Liver (tissue), 9 donors: ENCODE measurements around the gene CELA1. TPM values are rescaled to one million over a fixed set of nuclear protein-coding genes. Genes with fewer than 3 reads are reported as not detected.

Experiments
- DNase-seq: peaks from one replicate; pipeline ENCODE4 v3.0.0-alpha.2; 2017; ENCODE audit warnings: low spot score
- H3K27ac ChIP-seq, 2 donors: one replicate each; pipeline ENCODE4 v1.7.0; 2013; ENCODE audit warnings: inconsistent platforms in 2 of 2, low read length in 2 of 2, control low read depth in 1 of 2, low read depth in 1 of 2, mild to moderate bottlenecking in 1 of 2
- H3K27me3 ChIP-seq, 4 donors: one replicate each; pipeline versions ENCODE4 v1.6.1 to v1.7.0; 2013; ENCODE audit warnings: low read length in 3 of 4, inconsistent platforms in 1 of 4, mild to moderate bottlenecking in 1 of 4, moderate library complexity in 1 of 4; ENCODE audit not compliant: control insufficient read depth in 4 of 4, insufficient read depth in 4 of 4
- H3K36me3 ChIP-seq, 4 donors: one replicate each; pipeline versions ENCODE4 v1.6.1 to v1.7.0; 2013; ENCODE audit warnings: low read length in 3 of 4, mild to moderate bottlenecking in 3 of 4, low read depth in 1 of 4, moderate library complexity in 1 of 4; ENCODE audit not compliant: control insufficient read depth in 4 of 4, insufficient read depth in 3 of 4
- H3K4me1 ChIP-seq, 4 donors: one replicate each; pipeline versions ENCODE4 v1.6.1 to v1.7.0; 2013; ENCODE audit warnings: low read length in 3 of 4, mild to moderate bottlenecking in 3 of 4, moderate library complexity in 1 of 4; ENCODE audit not compliant: control insufficient read depth in 4 of 4, insufficient read depth in 4 of 4
- H3K4me3 ChIP-seq, 3 donors: one replicate each; pipeline versions ENCODE4 v1.6.1 to v1.7.0; 2013; ENCODE audit warnings: low read length in 3 of 3, control low read depth in 1 of 3, low read depth in 1 of 3, mild to moderate bottlenecking in 1 of 3
- H3K9ac ChIP-seq, 2 donors: one replicate each; pipeline ENCODE4 v1.7.0; 2013; ENCODE audit warnings: low read length in 2 of 2, mild to moderate bottlenecking in 2 of 2, moderate library complexity in 2 of 2, control low read depth in 1 of 2, low read depth in 1 of 2
- H3K9me3 ChIP-seq, 4 donors: one replicate each; pipeline versions ENCODE4 v1.6.1 to v1.7.0; 2013; ENCODE audit warnings: low read length in 3 of 4; ENCODE audit not compliant: control insufficient read depth in 4 of 4
- EGR1 ChIP-seq, 2 donors: IDR thresholded peaks; 2 replicates each; pipeline ENCODE4 v1.6.1; 2016 to 2018; ENCODE audit warnings: antibody characterized with exemption in 2 of 2, low read depth in 2 of 2
- FOXA1 ChIP-seq: IDR thresholded peaks from 2 replicates; pipeline ENCODE4 v1.6.1; 2016; ENCODE audit warnings: antibody characterized with exemption
- GABPA ChIP-seq, 2 donors: IDR thresholded peaks in 1 of 2; conservative IDR thresholded peaks in 1 of 2; 2 replicates each; pipeline ENCODE4 v1.6.1; 2016; ENCODE audit warnings: antibody characterized with exemption in 2 of 2, mild to moderate bottlenecking in 1 of 2, moderate library complexity in 1 of 2
- HNF4A ChIP-seq, 2 donors: conservative IDR thresholded peaks; 2 replicates each; pipeline ENCODE4 v1.6.1; 2016; ENCODE audit warnings: antibody characterized with exemption in 2 of 2, mild to moderate bottlenecking in 2 of 2
- HNF4G ChIP-seq: IDR thresholded peaks from 2 replicates; pipeline ENCODE4 v1.6.1; 2016; ENCODE audit warnings: antibody characterized with exemption
- JUND ChIP-seq, 2 donors: IDR thresholded peaks; 2 replicates each; pipeline ENCODE4 v1.6.1; 2016; ENCODE audit warnings: antibody characterized with exemption in 2 of 2
- NR2F2 ChIP-seq: IDR thresholded peaks from 2 replicates; pipeline ENCODE4 v1.6.1; 2016; ENCODE audit warnings: antibody characterized with exemption
- RAD21 ChIP-seq, 2 donors: IDR thresholded peaks; 2 replicates each; pipeline ENCODE4 v1.6.1; 2016; ENCODE audit warnings: antibody characterized with exemption in 2 of 2, mild to moderate bottlenecking in 2 of 2
- RXRA ChIP-seq, 2 donors: IDR thresholded peaks; 2 replicates each; pipeline ENCODE4 v1.6.1; 2017 to 2018; ENCODE audit warnings: antibody characterized with exemption in 2 of 2, mild to moderate bottlenecking in 1 of 2
- SP1 ChIP-seq: IDR thresholded peaks from 2 replicates; pipeline ENCODE4 v1.6.1; 2018; ENCODE audit warnings: antibody characterized with exemption, mild to moderate bottlenecking
- TAF1 ChIP-seq: conservative IDR thresholded peaks from 2 replicates; pipeline ENCODE4 v1.6.1; 2016; ENCODE audit warnings: antibody characterized with exemption, mild to moderate bottlenecking
- YY1 ChIP-seq: IDR thresholded peaks from 2 replicates; pipeline ENCODE4 v1.6.1; 2016; ENCODE audit warnings: antibody characterized with exemption, mild to moderate bottlenecking
- WGBS: extraction: QIAGEN DNeasy Blood & Tissue Kit; methylation state at CpG from one replicate; pipeline ENCODE4 v1.1.7; 2013; 5-methylcytosine and 5-hydroxymethylcytosine counted together
- polyA plus RNA-seq, 2 donors: library from polyadenylated mRNA; stranded (reverse) in 1 of 2; unstranded in 1 of 2; fragments of 200-250 nt in 1 of 2; fragments of >200 nt in 1 of 2; fragmentation: Nextera tagmentation in 1 of 2; extraction: Ambion mirVana in 1 of 2; gene quantifications; one replicate each; pipeline versions ENCODE4 v1.2.1 to v1.2.3, GENCODE V29; 2013 to 2015
- total RNA-seq, 2 donors: library from RNA; depleted of rRNA; stranded (reverse); fragments of >200 nt; gene quantifications; one replicate each; pipeline ENCODE4 v1.2.3, GENCODE V29; 2014
- TF ChIP-seq, protein P1 (sequence below): IDR thresholded peaks from 2 replicates; pipeline ENCODE4 v1.6.1; 2016; ENCODE audit warnings: antibody characterized with exemption
- TF ChIP-seq, protein P2 (sequence below): fragments of 150-350 bp; IDR thresholded peaks from 2 replicates; pipeline ENCODE4 v1.5.1; 2017; ENCODE audit warnings: improper control_type of control experiment, low read depth, low read length; ENCODE audit not compliant: missing input control
- TF ChIP-seq, protein P3 (sequence below): IDR thresholded peaks from 2 replicates; pipeline ENCODE4 v1.6.1; 2016; ENCODE audit warnings: antibody characterized with exemption, mild to moderate bottlenecking
- TF ChIP-seq, protein P4 (sequence below): IDR thresholded peaks from 2 replicates; pipeline ENCODE4 v1.6.1; 2016; ENCODE audit warnings: antibody characterized with exemption
- donor health status: healthy.
- donor health status: healthy.
- donor health status: healthy.
- donor health status: healthy.
- donor health status: healthy.

Gene CELA1
- total and polyA plus RNA-seq, 4 donors, result not detected

DNA sequence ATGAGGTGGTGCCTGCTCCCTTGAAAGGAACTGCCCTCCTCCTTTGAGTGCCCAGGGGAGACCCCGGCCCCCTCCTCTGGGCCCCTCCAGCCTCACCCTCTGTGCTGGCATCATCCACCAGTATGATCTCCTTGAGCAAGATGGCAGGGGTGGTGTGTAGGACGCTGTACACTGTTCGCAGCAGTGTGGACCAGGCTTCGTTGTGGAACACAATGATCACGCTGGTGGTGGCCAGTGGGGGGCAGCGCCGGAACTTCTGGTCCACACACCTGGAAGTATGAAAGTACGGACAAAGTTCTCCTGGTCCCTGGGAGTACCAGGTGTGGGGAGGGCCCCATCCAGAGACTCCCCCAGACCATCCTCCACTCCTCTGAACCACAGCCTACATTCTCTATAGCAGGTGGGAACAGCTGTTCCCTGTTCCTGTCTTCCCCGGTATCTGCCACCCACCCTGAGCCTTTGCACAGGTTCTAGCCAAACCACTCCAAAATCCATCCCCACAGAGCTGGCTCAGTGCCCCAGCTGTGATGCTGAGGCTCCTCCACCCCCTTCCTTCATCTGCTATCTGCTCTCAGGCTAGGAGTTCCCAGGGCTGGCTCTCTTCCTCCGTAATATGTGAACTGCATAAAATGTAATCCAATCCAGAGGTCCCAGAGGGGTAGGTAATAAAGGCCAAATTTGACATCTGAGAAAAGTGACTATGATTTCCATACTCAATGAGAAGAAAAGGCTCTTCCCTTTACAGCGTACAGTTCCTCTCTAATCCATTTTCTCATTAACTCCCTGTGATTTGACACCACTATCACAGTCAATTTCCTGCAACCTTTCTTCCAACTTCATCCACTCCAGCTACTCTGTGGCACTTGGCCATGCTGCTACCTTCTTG, 30.9 kb upstream of the CELA1 start:
- no peak for DNase-seq
- no peaks in the 10 kb centered on the region for H3K9me3 ChIP-seq
- H3K27me3 ChIP-seq, result no peaks in the 10 kb centered on the region
- H3K36me3 ChIP-seq, result no peaks in the 10 kb centered on the region
- no peak for TF ChIP-seq HNF4A (conservative IDR thresholded peaks at IDR 0.05)
- TF ChIP-seq RXRA (IDR thresholded peaks at IDR 0.05), result no peak
- TF ChIP-seq EGR1 (IDR thresholded peaks at IDR 0.05; ENCODE audit: low read depth in 2 of 2), result no peak
- TF ChIP-seq, protein P1, sequence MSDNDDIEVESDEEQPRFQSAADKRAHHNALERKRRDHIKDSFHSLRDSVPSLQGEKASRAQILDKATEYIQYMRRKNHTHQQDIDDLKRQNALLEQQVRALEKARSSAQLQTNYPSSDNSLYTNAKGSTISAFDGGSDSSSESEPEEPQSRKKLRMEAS, result no peak
- no peak for TF ChIP-seq RAD21 (IDR thresholded peaks at IDR 0.05)
- no peak for TF ChIP-seq FOXA1
- no peak for TF ChIP-seq NR2F2
- TF ChIP-seq GABPA (IDR thresholded peaks at IDR 0.05 in 1 of 2, conservative IDR thresholded peaks at IDR 0.05 in 1 of 2), result no peak
- TF ChIP-seq YY1, result no peak
- TF ChIP-seq HNF4G, result no peak
- no peak for TF ChIP-seq TAF1
- no peak overlapping the region for H3K4me3 ChIP-seq
- H3K27ac ChIP-seq, result no peak overlapping the region
- peaks cover 0 to under 1% (median 0%) of the 10 kb centered on the region in 4 donors for H3K4me1 ChIP-seq
- no peak overlapping the region for H3K9ac ChIP-seq
- 93% methylated on average over 11 of the region's 11 CpGs for WGBS

DNA sequence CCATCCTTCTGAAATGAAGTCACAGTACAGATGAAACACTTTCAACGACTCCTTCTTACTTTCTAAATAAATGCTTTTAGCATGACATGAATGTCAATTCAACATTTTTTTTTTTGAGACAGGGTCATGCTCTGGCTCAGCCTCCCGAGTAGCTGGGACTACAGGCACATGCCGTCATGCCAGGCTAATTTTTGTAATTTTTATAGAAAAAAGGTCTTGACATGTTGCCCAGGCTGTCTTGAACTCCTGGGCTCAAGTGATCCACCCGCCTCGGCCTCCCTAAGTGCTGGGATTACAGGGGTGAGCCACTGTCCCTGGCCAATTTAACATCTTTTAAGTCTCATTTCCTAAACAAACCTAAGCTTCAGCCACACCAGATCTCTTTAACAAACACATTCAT, 28.4 kb upstream of the CELA1 start:
- no peak overlapping the region for H3K9ac ChIP-seq
- DNase-seq, result no peak
- no peaks in the 10 kb centered on the region for H3K36me3 ChIP-seq
- no peak overlapping the region for H3K4me3 ChIP-seq
- H3K9me3 ChIP-seq, result no peaks in the 10 kb centered on the region
- peaks cover 0 to 11% (median 4%) of the 10 kb centered on the region in 4 donors for H3K4me1 ChIP-seq
- WGBS, result 86% methylated on average over 5 of the region's 5 CpGs
- H3K27me3 ChIP-seq, result no peaks in the 10 kb centered on the region
- TF ChIP-seq YY1, result no peak
- TF ChIP-seq SP1, result no peak
- no peak for TF ChIP-seq GABPA (IDR thresholded peaks at IDR 0.05 in 1 of 2, conservative IDR thresholded peaks at IDR 0.05 in 1 of 2)
- no peak for TF ChIP-seq HNF4A (conservative IDR thresholded peaks at IDR 0.05)
- no peak for TF ChIP-seq HNF4G
- no peak for TF ChIP-seq FOXA1
- TF ChIP-seq, protein P2, sequence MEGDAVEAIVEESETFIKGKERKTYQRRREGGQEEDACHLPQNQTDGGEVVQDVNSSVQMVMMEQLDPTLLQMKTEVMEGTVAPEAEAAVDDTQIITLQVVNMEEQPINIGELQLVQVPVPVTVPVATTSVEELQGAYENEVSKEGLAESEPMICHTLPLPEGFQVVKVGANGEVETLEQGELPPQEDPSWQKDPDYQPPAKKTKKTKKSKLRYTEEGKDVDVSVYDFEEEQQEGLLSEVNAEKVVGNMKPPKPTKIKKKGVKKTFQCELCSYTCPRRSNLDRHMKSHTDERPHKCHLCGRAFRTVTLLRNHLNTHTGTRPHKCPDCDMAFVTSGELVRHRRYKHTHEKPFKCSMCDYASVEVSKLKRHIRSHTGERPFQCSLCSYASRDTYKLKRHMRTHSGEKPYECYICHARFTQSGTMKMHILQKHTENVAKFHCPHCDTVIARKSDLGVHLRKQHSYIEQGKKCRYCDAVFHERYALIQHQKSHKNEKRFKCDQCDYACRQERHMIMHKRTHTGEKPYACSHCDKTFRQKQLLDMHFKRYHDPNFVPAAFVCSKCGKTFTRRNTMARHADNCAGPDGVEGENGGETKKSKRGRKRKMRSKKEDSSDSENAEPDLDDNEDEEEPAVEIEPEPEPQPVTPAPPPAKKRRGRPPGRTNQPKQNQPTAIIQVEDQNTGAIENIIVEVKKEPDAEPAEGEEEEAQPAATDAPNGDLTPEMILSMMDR, result no peak
- TF ChIP-seq, protein P3, sequence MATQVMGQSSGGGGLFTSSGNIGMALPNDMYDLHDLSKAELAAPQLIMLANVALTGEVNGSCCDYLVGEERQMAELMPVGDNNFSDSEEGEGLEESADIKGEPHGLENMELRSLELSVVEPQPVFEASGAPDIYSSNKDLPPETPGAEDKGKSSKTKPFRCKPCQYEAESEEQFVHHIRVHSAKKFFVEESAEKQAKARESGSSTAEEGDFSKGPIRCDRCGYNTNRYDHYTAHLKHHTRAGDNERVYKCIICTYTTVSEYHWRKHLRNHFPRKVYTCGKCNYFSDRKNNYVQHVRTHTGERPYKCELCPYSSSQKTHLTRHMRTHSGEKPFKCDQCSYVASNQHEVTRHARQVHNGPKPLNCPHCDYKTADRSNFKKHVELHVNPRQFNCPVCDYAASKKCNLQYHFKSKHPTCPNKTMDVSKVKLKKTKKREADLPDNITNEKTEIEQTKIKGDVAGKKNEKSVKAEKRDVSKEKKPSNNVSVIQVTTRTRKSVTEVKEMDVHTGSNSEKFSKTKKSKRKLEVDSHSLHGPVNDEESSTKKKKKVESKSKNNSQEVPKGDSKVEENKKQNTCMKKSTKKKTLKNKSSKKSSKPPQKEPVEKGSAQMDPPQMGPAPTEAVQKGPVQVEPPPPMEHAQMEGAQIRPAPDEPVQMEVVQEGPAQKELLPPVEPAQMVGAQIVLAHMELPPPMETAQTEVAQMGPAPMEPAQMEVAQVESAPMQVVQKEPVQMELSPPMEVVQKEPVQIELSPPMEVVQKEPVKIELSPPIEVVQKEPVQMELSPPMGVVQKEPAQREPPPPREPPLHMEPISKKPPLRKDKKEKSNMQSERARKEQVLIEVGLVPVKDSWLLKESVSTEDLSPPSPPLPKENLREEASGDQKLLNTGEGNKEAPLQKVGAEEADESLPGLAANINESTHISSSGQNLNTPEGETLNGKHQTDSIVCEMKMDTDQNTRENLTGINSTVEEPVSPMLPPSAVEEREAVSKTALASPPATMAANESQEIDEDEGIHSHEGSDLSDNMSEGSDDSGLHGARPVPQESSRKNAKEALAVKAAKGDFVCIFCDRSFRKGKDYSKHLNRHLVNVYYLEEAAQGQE, result no peak
- TF ChIP-seq TAF1, result no peak
- TF ChIP-seq, protein P4, sequence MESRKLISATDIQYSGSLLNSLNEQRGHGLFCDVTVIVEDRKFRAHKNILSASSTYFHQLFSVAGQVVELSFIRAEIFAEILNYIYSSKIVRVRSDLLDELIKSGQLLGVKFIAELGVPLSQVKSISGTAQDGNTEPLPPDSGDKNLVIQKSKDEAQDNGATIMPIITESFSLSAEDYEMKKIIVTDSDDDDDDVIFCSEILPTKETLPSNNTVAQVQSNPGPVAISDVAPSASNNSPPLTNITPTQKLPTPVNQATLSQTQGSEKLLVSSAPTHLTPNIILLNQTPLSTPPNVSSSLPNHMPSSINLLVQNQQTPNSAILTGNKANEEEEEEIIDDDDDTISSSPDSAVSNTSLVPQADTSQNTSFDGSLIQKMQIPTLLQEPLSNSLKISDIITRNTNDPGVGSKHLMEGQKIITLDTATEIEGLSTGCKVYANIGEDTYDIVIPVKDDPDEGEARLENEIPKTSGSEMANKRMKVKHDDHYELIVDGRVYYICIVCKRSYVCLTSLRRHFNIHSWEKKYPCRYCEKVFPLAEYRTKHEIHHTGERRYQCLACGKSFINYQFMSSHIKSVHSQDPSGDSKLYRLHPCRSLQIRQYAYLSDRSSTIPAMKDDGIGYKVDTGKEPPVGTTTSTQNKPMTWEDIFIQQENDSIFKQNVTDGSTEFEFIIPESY, result no peak
- no peak for TF ChIP-seq JUND (IDR thresholded peaks at IDR 0.05)
- H3K27ac ChIP-seq, result no peak overlapping the region
